GM12878 (cell line): ENCODE results near the gene RSPH9. TPM values are rescaled to one million over a fixed set of nuclear protein-coding genes. Genes with fewer than 3 reads are reported as not detected.

ENCODE experiments used
- ATAC-seq: fragments of 200-7000 bp; cut with Tn5 transposase; 3 replicates; pipeline ENCODE4 v1.9.1; 2020; ENCODE audit warnings: mild to moderate bottlenecking, moderate library complexity
- BruUV-seq: library from RNA; stranded (reverse); fragments of 400-500 nt; replicated peaks from 2 replicates; lab custom pipeline; 2021; lab: Mats Ljungman, UMichigan
- CTCF ChIA-PET: fragments of 300-600 bp; sonication (Branson Sonifier 250); formaldehyde crosslinking; extraction: SDS; loops from one replicate; lab custom pipeline; 2021; ENCODE audit warnings: inconsistent platforms; lab: Yijun Ruan, JAX
- POLR2A ChIA-PET: fragments of 350-600 bp; formaldehyde crosslinking; extraction: SDS; loops from one replicate; lab custom pipeline; 2021; ENCODE audit warnings: inconsistent platforms; lab: Charles Lee
- RAD21 ChIA-PET: fragments of 300-600 bp; sonication (Branson Sonifier 250); formaldehyde crosslinking; loops from one replicate; lab custom pipeline; 2023; ENCODE audit warnings: antibody characterized with exemption; ENCODE audit not compliant: unreplicated experiment; lab: Charles Lee
- SMC1A ChIA-PET: fragments of 300-600 bp; sonication (Branson Sonifier 250); formaldehyde crosslinking; loops from one replicate; lab custom pipeline; 2023; ENCODE audit not compliant: unreplicated experiment, uncharacterized antibody; lab: Charles Lee
- DNase-seq: peaks from one replicate; pipeline ENCODE4 v3.0.0-alpha.2; 2011; ENCODE audit warnings: low read depth, low spot score
- FAIRE-seq: peaks from 3 replicates; lab custom pipeline; 2011; peaks lifted over from hg19 to GRCh38; lab: Jason Lieb, UNC
- H2AFZ ChIP-seq: 2 replicates; pipeline ENCODE4 v1.6.0; 2011; ENCODE audit warnings: low read depth, low read length, control low read depth; ENCODE audit not compliant: control insufficient read depth
- H3K27ac ChIP-seq: 2 replicates; pipeline ENCODE4 v1.5.1; 2011; ENCODE audit warnings: control low read depth; ENCODE audit not compliant: control insufficient read depth, insufficient read depth
- H3K27me3 ChIP-seq, 2 experiments: replicated peaks in 1 of 2; 2 replicates each; pipeline versions ENCODE4 v1.6.0 to v1.6.1; 2011; ENCODE audit warnings: low read length in 1 of 2; ENCODE audit not compliant: control insufficient read depth in 2 of 2, insufficient read depth in 2 of 2
- H3K36me3 ChIP-seq, 2 experiments: 2 replicates each; pipeline ENCODE4 v1.5.1; 2011; ENCODE audit warnings: low read length in 1 of 2; ENCODE audit not compliant: control insufficient read depth in 2 of 2, insufficient read depth in 2 of 2
- H3K4me1 ChIP-seq: 2 replicates; pipeline ENCODE4 v1.6.1; 2011; ENCODE audit warnings: mild to moderate bottlenecking, low read length, moderate library complexity, mixed read lengths; ENCODE audit not compliant: control insufficient read depth, insufficient read depth
- H3K4me2 ChIP-seq: 2 replicates; pipeline ENCODE4 v1.6.0; 2011; ENCODE audit warnings: control low read depth; ENCODE audit not compliant: control insufficient read depth, insufficient read depth
- H3K4me3 ChIP-seq: fragments of 200-600 bp; sonication (generic); 2 replicates; pipeline ENCODE4 v1.5.1; 2016
- H3K79me2 ChIP-seq: 2 replicates; pipeline ENCODE4 v1.6.0; 2011; ENCODE audit warnings: low read length; ENCODE audit not compliant: control insufficient read depth, insufficient read depth
- H3K9ac ChIP-seq: 2 replicates; pipeline ENCODE4 v1.8.0; 2011; ENCODE audit warnings: low read length, control low read depth, mixed read lengths; ENCODE audit not compliant: control insufficient read depth, insufficient read depth
- H3K9me3 ChIP-seq: replicated peaks from 3 replicates; pipeline ENCODE4 v1.5.1; 2011; ENCODE audit warnings: mild to moderate bottlenecking, low read length; ENCODE audit not compliant: control insufficient read depth, insufficient read depth
- H4K20me1 ChIP-seq: 2 replicates; pipeline ENCODE4 v1.6.0; 2011; ENCODE audit not compliant: control insufficient read depth, insufficient read depth
- ESRRA ChIP-seq: IDR thresholded peaks from 2 replicates; pipeline ENCODE4 v1.6.1; 2012; ENCODE audit warnings: mild to moderate bottlenecking, low read length, improper control_type of control experiment
- EZH2 ChIP-seq: IDR thresholded peaks from 2 replicates; pipeline ENCODE4 v1.6.1; 2012; ENCODE audit warnings: low read depth, mild to moderate bottlenecking, control low read depth, inconsistent platforms, low read length, borderline replicate concordance; ENCODE audit not compliant: control insufficient read depth
- JUNB ChIP-seq: IDR thresholded peaks from 2 replicates; pipeline ENCODE4 v1.6.1; 2016; ENCODE audit warnings: antibody characterized with exemption, mild to moderate bottlenecking
- PAX8 ChIP-seq: fragments of 450-650 bp; IDR thresholded peaks from 2 replicates; pipeline ENCODE4 v1.6.1; 2017; ENCODE audit warnings: mild to moderate bottlenecking, moderate library complexity
- POLR2A ChIP-seq: IDR thresholded peaks from 2 replicates; pipeline ENCODE4 v1.6.1; 2011; ENCODE audit warnings: low read depth, mild to moderate bottlenecking, low read length
- POU2F2 ChIP-seq: IDR thresholded peaks from 3 replicates; pipeline ENCODE4 v1.6.1; 2011; ENCODE audit warnings: low read depth, mild to moderate bottlenecking, low read length, borderline replicate concordance
- RUNX3 ChIP-seq: IDR thresholded peaks from 2 replicates; pipeline ENCODE4 v1.6.1; 2012; ENCODE audit warnings: low read length, inconsistent platforms
- USF1 ChIP-seq: IDR thresholded peaks from 2 replicates; pipeline ENCODE4 v1.6.1; 2011; ENCODE audit warnings: borderline replicate concordance, low read depth, mild to moderate bottlenecking, moderate library complexity, mixed read lengths, low read length; ENCODE audit not compliant: insufficient read depth; ENCODE audit errors: extremely low read length
- WGBS: methylation state at CpG from one replicate; pipeline ENCODE4 v1.1.6; 2016; ENCODE audit warnings: low lambda C conversion rate; ENCODE audit not compliant: insufficient replicate concordance, insufficient coverage; ENCODE audit errors: missing lambda C conversion rate; 5-methylcytosine and 5-hydroxymethylcytosine counted together
- in situ Hi-C: fragments of 300-500 bp; cut with MboI; formaldehyde crosslinking; loops from 9 replicates; pipeline ENCODE4 v1.14.3; 2018; ENCODE audit warnings: mixed read lengths
- intact Hi-C: fragments of 100-400 bp; cut with micrococcal nuclease; formaldehyde crosslinking; loops from one replicate; pipeline ENCODE4 v1.14.2; 2022; ENCODE audit not compliant: unreplicated experiment
- polyA plus RNA-seq, 11 experiments: library from polyadenylated mRNA; depleted of rRNA in 4 of 11; unstranded in 6 of 11; stranded (reverse) in 5 of 11; fragments of >200 nt; fragmentation: Nextera tagmentation in 4 of 11; fragmentation: Illumina TruSeq in 1 of 11; extraction: Ambion mirVana in 4 of 11; extraction: Trizol in 1 of 11; gene quantifications; 1 replicate in 1 of 11; 2 replicates in 10 of 11; pipeline versions ENCODE4 v1.2.1 to v1.2.3, GENCODE V29; 2011 to 2016; ENCODE audit warnings: inconsistent platforms in 2 of 11, missing spikeins in 2 of 11, low read depth in 1 of 11
- total RNA-seq, 4 experiments: library from RNA; depleted of rRNA in 3 of 4; stranded (reverse); fragments of >200 nt in 3 of 4; fragmentation: Illumina TruSeq in 1 of 4; extraction: Trizol in 1 of 4; gene quantifications; 2 replicates each; pipeline versions ENCODE4 v1.2.1 to v1.2.3, GENCODE V29; 2013 to 2021

The RSPH9 gene
- total and polyA plus RNA-seq, 10 of the 15 experiments (the other 5 are each of a cell fraction or from before 2014, with no cell fraction given) = 0.26 to 0.63 (median 0.36) TPM; not detected in 6

- TF ChIP-seq USF1 (no peak), POU2F2 (0 out of 3 replicates have a peak, but pooled peaks have one; percentile 13), EZH2 (no peak), RUNX3 (0 out of 2 replicates have a peak, but pooled peaks have one; percentile 19)
- TF ChIP-seq, all 136 proteins: peak for 14
Measured at GRCh38 chr6:43668151-43669028, 23.6 kb downstream of the RSPH9 start (continued).

- Histone ChIP-seq H3K4me2 (no peak overlapping the region), H3K27me3 (no peaks in the 10 kb centered on the region), H3K9me3 (no peaks in the 10 kb centered on the region), H3K79me2 (no peaks in the 10 kb centered on the region), H3K9ac (no peak overlapping the region), H3K4me1 (peaks cover 34% of the 10 kb centered on the region), H3K36me3 (peaks cover 8 to 26% of the 10 kb centered on the region in 2 experiments), H3K4me3 (no peak overlapping the region), H2AFZ (no peak overlapping the region), H4K20me1 (no peaks in the 10 kb centered on the region), H3K27ac (peak overlapping the region; percentile 69)
- FAIRE-seq = no peak
- no TSS peak for BruUV-seq
- SMC1A ChIA-PET = interaction anchor here (1.0 to 2.6 kb wide), 6 partner anchors 23 to 105 kb away, joined by 3 to 12 read pairs (median 3); no protein-coding TSS in a partner anchor
- ATAC-seq = no peak
- RAD21 ChIA-PET = interaction anchor here (1.0 to 7.8 kb wide), 5 partner anchors 34 to 411 kb away, joined by 3 to 79 read pairs (median 5); partner anchors contain the start of gene VEGFA
- POLR2A ChIA-PET = interaction anchor here (1.2 to 1.5 kb wide), 2 partner anchors 19 to 22 kb away, joined by 3 read pairs; partner anchors contain the start of gene MRPS18A
- intact Hi-C loops (loop anchor here (5.0 kb wide), 1 partner anchor 333 kb away; no protein-coding TSS in a partner anchor), in situ Hi-C loops (loop anchor here (5.0 kb wide), 1 partner anchor 408 kb away; no protein-coding TSS in a partner anchor)
- WGBS = 77% methylated on average over 15 of the region's 15 CpGs
- TF ChIP-seq RUNX3 (no peak), JUNB (no peak), POLR2A (peak; percentile 34; the same call in 1 of the 2 replicates), PAX8 (no peak), ESRRA (no peak)
- CTCF ChIA-PET = interaction anchor here (0.5 to 7.6 kb wide), 19 partner anchors 9 to 410 kb away, joined by 3 to 50 read pairs (median 6); partner anchors contain the start of genes VEGFA and XPO5
- no peak for DNase-seq
Measured at GRCh38 chr6:43669050-43669921, 24.4 kb downstream of the RSPH9 start.
